Keratinocyte (primary cell): ENCODE measurements around the gene MCUR1. TPM values are rescaled to one million over a fixed set of nuclear protein-coding genes. Genes with fewer than 3 reads are reported as not detected.

Experiments used
- DNase-seq: peaks from one replicate; pipeline ENCODE4 v3.0.0-alpha.2; 2011; ENCODE audit warnings: low read depth, missing footprints, low spot score
- FAIRE-seq: peaks from 2 replicates; lab custom pipeline; 2011; peaks lifted over from hg19 to GRCh38; lab: Jason Lieb, UNC
- H2AFZ ChIP-seq: 2 replicates; pipeline ENCODE4 v1.6.0; 2012; ENCODE audit warnings: low read length, control low read depth, inconsistent platforms; ENCODE audit not compliant: control insufficient read depth
- H3K27ac ChIP-seq: 2 replicates; pipeline ENCODE4 v1.5.1; 2011; ENCODE audit warnings: low read length; ENCODE audit not compliant: control insufficient read depth, insufficient read depth
- H3K27me3 ChIP-seq: 3 replicates; pipeline ENCODE4 v1.6.0; 2011; ENCODE audit warnings: low read length; ENCODE audit not compliant: control insufficient read depth, insufficient read depth; ENCODE audit errors: extremely low read depth
- H3K36me3 ChIP-seq, 2 experiments: 2 replicates in 1 of 2; 3 replicates in 1 of 2; pipeline ENCODE4 v1.5.1; 2011; ENCODE audit warnings: low read length in 2 of 2, mild to moderate bottlenecking in 1 of 2; ENCODE audit not compliant: control insufficient read depth in 2 of 2, insufficient read depth in 2 of 2; ENCODE audit errors: extremely low read depth in 1 of 2
- H3K4me1 ChIP-seq: 3 replicates; pipeline ENCODE4 v1.5.1; 2011; ENCODE audit warnings: low read length; ENCODE audit not compliant: control insufficient read depth, insufficient read depth; ENCODE audit errors: extremely low read depth
- H3K4me2 ChIP-seq: 3 replicates; pipeline ENCODE4 v1.6.0; 2011; ENCODE audit warnings: low read depth, low read length; ENCODE audit not compliant: control insufficient read depth, insufficient read depth; ENCODE audit errors: extremely low read depth
- H3K4me3 ChIP-seq, 3 experiments: fragments of 200-600 bp in 1 of 3; sonication (generic) in 1 of 3; 2 replicates in 2 of 3; 3 replicates in 1 of 3; pipeline ENCODE4 v1.5.1; 2011 to 2016; ENCODE audit warnings: low read length in 3 of 3, mild to moderate bottlenecking in 3 of 3, control low read depth in 2 of 3, inconsistent platforms in 1 of 3, low read depth in 1 of 3, mixed read lengths in 1 of 3, mixed run types in 1 of 3, moderate library complexity in 1 of 3; ENCODE audit not compliant: control insufficient read depth in 2 of 3, insufficient read depth in 2 of 3; ENCODE audit errors: extremely low read depth in 1 of 3
- H3K79me2 ChIP-seq: 2 replicates; pipeline ENCODE4 v1.6.0; 2012; ENCODE audit warnings: low read length; ENCODE audit not compliant: control insufficient read depth, insufficient read depth
- H3K9ac ChIP-seq: 3 replicates; pipeline ENCODE4 v1.6.0; 2011; ENCODE audit warnings: low read length; ENCODE audit not compliant: control insufficient read depth, insufficient read depth; ENCODE audit errors: extremely low read depth
- H3K9me1 ChIP-seq: 3 replicates; pipeline ENCODE4 v1.6.0; 2011; ENCODE audit warnings: low read length; ENCODE audit not compliant: control insufficient read depth, insufficient read depth; ENCODE audit errors: extremely low read depth
- H3K9me3 ChIP-seq: 2 replicates; pipeline ENCODE4 v1.5.1; 2012; ENCODE audit warnings: low read depth, low read length; ENCODE audit not compliant: control insufficient read depth
- H4K20me1 ChIP-seq: 3 replicates; pipeline ENCODE4 v1.6.0; 2011; ENCODE audit warnings: low read length; ENCODE audit not compliant: control insufficient read depth, insufficient read depth; ENCODE audit errors: extremely low read depth
- CTCF ChIP-seq, 3 experiments: IDR thresholded peaks in 1 of 3; conservative IDR thresholded peaks in 1 of 3; optimal IDR thresholded peaks in 1 of 3; 2 replicates in 2 of 3; 3 replicates in 1 of 3; pipeline versions ENCODE3 to v1.5.1; 2011; ENCODE audit warnings: low read length in 3 of 3, mild to moderate bottlenecking in 3 of 3, moderate library complexity in 2 of 3, control low read depth in 1 of 3, inconsistent platforms in 1 of 3; ENCODE audit not compliant: insufficient read depth in 2 of 3; ENCODE audit errors: extremely low read depth in 1 of 3
- EZH2 ChIP-seq: IDR thresholded peaks from one replicate; pipeline ENCODE4 v1.6.1; 2012; ENCODE audit warnings: inconsistent platforms, mild to moderate bottlenecking, low read length, moderate library complexity
- dilution Hi-C: fragments of 300-500 bp; cut with MboI; formaldehyde crosslinking; loops from one replicate; pipeline ENCODE4 v1.7.0; 2020; ENCODE audit warnings: low sequenced_read_pairs; ENCODE audit not compliant: extremely low pct_ligation_motif_present
- polyA plus RNA-seq, 5 experiments: library from polyadenylated mRNA; depleted of rRNA in 3 of 5; stranded (reverse) in 3 of 5; stranded (forward) in 1 of 5; unstranded in 1 of 5; fragments of >200 nt; gene quantifications; 1 replicate in 1 of 5; 2 replicates in 3 of 5; 3 replicates in 1 of 5; pipeline versions ENCODE4 v1.2.1 to v1.2.3, GENCODE V29; 2011 to 2012; ENCODE audit warnings: missing spikeins in 2 of 5, low read depth in 1 of 5, low replicate concordance in 1 of 5

MCUR1 gene
- polyA plus RNA-seq, 1 donor (not counting 4 experiments of a cell fraction or from before 2014, with no cell fraction given), result 15.3 TPM

GRCh38 chr6:13765570-13765969 lies 48.8 kb downstream of the MCUR1 start:
- H3K4me2 ChIP-seq, result peak overlapping the region; percentile 55
- H3K36me3 ChIP-seq, result no peaks in the 10 kb centered on the region
- no peak overlapping the region for H3K4me3 ChIP-seq
- no peak overlapping the region for H3K9ac ChIP-seq
- FAIRE-seq (no peak), DNase-seq (no peak)
- H3K9me3 ChIP-seq, result no peaks in the 10 kb centered on the region
- peaks cover 35% of the 10 kb centered on the region for H3K4me1 ChIP-seq
- H4K20me1 ChIP-seq, result no peaks in the 10 kb centered on the region
- dilution Hi-C loops, result no loop called here
- H2AFZ ChIP-seq, result peak overlapping the region; percentile 52
- H3K27me3 ChIP-seq, result no peaks in the 10 kb centered on the region
- peak overlapping the region; percentile 11 for H3K27ac ChIP-seq
- TF ChIP-seq EZH2, result no peak
- no peaks in the 10 kb centered on the region for H3K9me1 ChIP-seq
- no peaks in the 10 kb centered on the region for H3K79me2 ChIP-seq

GRCh38 chr6:13764996-13765395 lies 49.4 kb downstream of the MCUR1 start:
- no peak for TF ChIP-seq EZH2
- no peak for TF ChIP-seq CTCF (optimal IDR thresholded peaks at IDR 0.05 in 1 of 3, IDR thresholded peaks at IDR 0.05 in 1 of 3, conservative IDR thresholded peaks at IDR 0.05 in 1 of 3; ENCODE audit: extremely low read depth in 1 of 3, insufficient read depth in 2 of 3, low read length in 3 of 3)
- dilution Hi-C loops, result no loop called here
- Histone ChIP-seq H3K4me3 (no peak overlapping the region), H3K36me3 (no peaks in the 10 kb centered on the region), H2AFZ (no peak overlapping the region), H3K4me1 (peaks cover 40% of the 10 kb centered on the region), H3K9me1 (no peaks in the 10 kb centered on the region), H3K9ac (no peak overlapping the region), H3K79me2 (no peaks in the 10 kb centered on the region), H4K20me1 (no peaks in the 10 kb centered on the region), H3K27ac (no peak overlapping the region), H3K9me3 (no peaks in the 10 kb centered on the region), H3K27me3 (no peaks in the 10 kb centered on the region), H3K4me2 (no peak overlapping the region)
- DNase-seq, result no peak
- FAIRE-seq, result no peak

- no peaks in the 10 kb centered on the region for H3K79me2 ChIP-seq
- H3K4me2 ChIP-seq, result no peak overlapping the region
- no peaks in the 10 kb centered on the region for H3K9me3 ChIP-seq
- H3K27me3 ChIP-seq, result no peaks in the 10 kb centered on the region
- no peak overlapping the region for H3K4me3 ChIP-seq
- no peak for TF ChIP-seq CTCF (optimal IDR thresholded peaks at IDR 0.05 in 1 of 3, IDR thresholded peaks at IDR 0.05 in 1 of 3, conservative IDR thresholded peaks at IDR 0.05 in 1 of 3; ENCODE audit: extremely low read depth in 1 of 3, insufficient read depth in 2 of 3, low read length in 3 of 3)
- no peak for TF ChIP-seq EZH2
- H4K20me1 ChIP-seq, result no peaks in the 10 kb centered on the region
- H3K9me1 ChIP-seq, result no peaks in the 10 kb centered on the region
- H2AFZ ChIP-seq, result no peak overlapping the region
- no peak for FAIRE-seq
- no peak overlapping the region for H3K27ac ChIP-seq
- H3K9ac ChIP-seq, result no peak overlapping the region
- H3K36me3 ChIP-seq, result no peaks in the 10 kb centered on the region
- peaks cover 40% of the 10 kb centered on the region for H3K4me1 ChIP-seq
- dilution Hi-C loops, result no loop called here
- DNase-seq, result no peak
Observed at GRCh38 chr6:13763740-13764381, 50.5 kb downstream of the MCUR1 start.
